Activated T-cell treated with anti-CD3 and anti-CD28 coated beads, Interleukin-2, amount 50 U/mL, for 72 hours (primary cell): Measurements from ENCODE around the gene PCDHA7. TPM values are rescaled to one million over a fixed set of nuclear protein-coding genes. Genes with fewer than 3 reads are reported as not detected.
"Not testable (repeated sequence)": the region's sequence is repeated elsewhere in the genome, so short reads cannot be mapped to it uniquely, and the experiment has no call there.

ENCODE experiments used
- ATAC-seq, 2 donors: fragments of 150-1000 bp; cut with Tn5 transposase; replicated peaks in 1 of 2; 2 replicates each; pipeline ENCODE4 v1.10.0; 2021; ENCODE audit warnings: moderate library complexity in 2 of 2, mild to moderate bottlenecking in 1 of 2
- DNase-seq, 2 donors: peaks; one replicate each; pipeline ENCODE4 v3.0.0; 2021 to 2022; ENCODE audit warnings: mixed read lengths in 1 of 2
- H3K27ac Mint-ChIP-seq: one replicate; pipeline ENCODE4 v1.8.0; 2022; ENCODE audit warnings: mild to moderate bottlenecking, moderate library complexity, mixed read lengths
- H3K27me3 Mint-ChIP-seq: one replicate; pipeline ENCODE4 v1.8.0; 2022; ENCODE audit warnings: low read depth, mixed read lengths
- H3K36me3 Mint-ChIP-seq, 2 donors: one replicate each; pipeline ENCODE4 v1.8.0; 2022; ENCODE audit warnings: mixed read lengths in 2 of 2, mild to moderate bottlenecking in 1 of 2; ENCODE audit not compliant: insufficient read depth in 2 of 2
- H3K4me1 Mint-ChIP-seq: one replicate; pipeline ENCODE4 v1.8.0; 2022; ENCODE audit warnings: low read depth, mixed read lengths
- H3K4me3 Mint-ChIP-seq, 2 donors: one replicate each; pipeline ENCODE4 v1.8.0; 2022; ENCODE audit warnings: mild to moderate bottlenecking in 2 of 2, mixed read lengths in 2 of 2, moderate library complexity in 2 of 2
- H3K9me3 Mint-ChIP-seq, 2 donors: one replicate each; pipeline ENCODE4 v1.8.0; 2022; ENCODE audit warnings: mixed read lengths in 2 of 2
- total RNA-seq, 2 donors: library from RNA; stranded (reverse); gene quantifications; one replicate each; pipeline ENCODE4 v1.2.3, GENCODE V29; 2022

Gene PCDHA7, protein sequence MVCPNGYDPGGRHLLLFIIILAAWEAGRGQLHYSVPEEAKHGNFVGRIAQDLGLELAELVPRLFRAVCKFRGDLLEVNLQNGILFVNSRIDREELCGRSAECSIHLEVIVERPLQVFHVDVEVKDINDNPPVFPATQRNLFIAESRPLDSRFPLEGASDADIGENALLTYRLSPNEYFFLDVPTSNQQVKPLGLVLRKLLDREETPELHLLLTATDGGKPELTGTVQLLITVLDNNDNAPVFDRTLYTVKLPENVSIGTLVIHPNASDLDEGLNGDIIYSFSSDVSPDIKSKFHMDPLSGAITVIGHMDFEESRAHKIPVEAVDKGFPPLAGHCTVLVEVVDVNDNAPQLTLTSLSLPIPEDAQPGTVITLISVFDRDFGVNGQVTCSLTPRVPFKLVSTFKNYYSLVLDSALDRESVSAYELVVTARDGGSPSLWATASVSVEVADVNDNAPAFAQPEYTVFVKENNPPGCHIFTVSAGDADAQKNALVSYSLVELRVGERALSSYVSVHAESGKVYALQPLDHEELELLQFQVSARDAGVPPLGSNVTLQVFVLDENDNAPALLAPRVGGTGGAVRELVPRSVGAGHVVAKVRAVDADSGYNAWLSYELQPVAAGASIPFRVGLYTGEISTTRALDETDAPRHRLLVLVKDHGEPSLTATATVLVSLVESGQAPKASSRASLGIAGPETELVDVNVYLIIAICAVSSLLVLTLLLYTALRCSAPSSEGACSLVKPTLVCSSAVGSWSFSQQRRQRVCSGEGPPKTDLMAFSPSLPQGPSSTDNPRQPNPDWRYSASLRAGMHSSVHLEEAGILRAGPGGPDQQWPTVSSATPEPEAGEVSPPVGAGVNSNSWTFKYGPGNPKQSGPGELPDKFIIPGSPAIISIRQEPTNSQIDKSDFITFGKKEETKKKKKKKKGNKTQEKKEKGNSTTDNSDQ
- not detected for total RNA-seq

- no peak within 1 kb of the TSS for H3K4me3 Mint-ChIP-seq
- H3K36me3 Mint-ChIP-seq: peaks cover 0 to 8% of the 10 kb centered on the region in 2 donors
- no peak for ATAC-seq
- H3K4me1 Mint-ChIP-seq: no peaks in the 10 kb centered on the region
- H3K27ac Mint-ChIP-seq: no peak within 1 kb of the TSS
- H3K27me3 Mint-ChIP-seq: peaks cover 9% of the 10 kb centered on the region
- DNase-seq: no peak
- H3K9me3 Mint-ChIP-seq: peaks cover 4 to 8% of the 10 kb centered on the region in 2 donors
Measured at GRCh38 chr5:140833993-140834392, at the start of gene PCDHA7. PCDHA7 (plus strand) TSS chr5:140834269; CDS start chr5:140834384, 115 bp downstream.

DNA sequence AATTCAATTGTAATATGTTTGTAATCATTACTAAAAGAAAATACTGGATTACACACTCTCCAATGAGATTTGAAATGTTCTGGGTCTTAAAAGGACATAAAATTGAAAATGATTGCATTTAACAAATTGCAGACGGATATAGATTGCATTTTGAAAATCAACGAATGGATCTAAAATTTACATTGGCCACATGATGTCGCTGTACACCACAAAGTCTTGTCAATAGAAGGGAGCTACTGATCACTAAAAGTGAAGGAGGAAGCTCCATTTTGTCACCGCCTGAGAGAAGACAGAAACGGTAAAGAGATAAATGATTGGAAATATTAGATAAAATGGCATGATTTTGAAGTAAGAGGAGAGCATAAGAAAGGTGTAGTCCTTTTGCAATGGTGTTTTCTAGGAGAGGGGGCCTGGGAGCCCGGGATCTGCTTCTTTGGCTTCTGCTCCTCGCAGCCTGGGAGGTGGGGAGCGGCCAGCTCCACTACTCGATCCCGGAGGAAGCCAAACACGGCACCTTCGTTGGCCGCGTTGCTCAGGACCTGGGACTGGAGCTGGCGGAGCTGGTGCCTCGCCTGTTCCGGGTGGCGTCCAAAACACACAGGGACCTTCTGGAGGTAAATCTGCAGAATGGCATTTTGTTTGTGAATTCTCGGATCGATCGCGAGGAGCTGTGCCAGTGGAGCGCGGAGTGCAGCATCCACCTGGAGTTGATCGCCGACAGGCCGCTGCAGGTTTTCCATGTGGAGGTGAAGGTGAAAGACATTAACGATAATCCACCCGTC, 48.0 kb upstream of the PCDHA7 start, which contains the start of gene PCDHA1:
PCDHA1 (plus strand) TSS at position 236 of the 782 bp plus-strand sequence.
- ATAC-seq (no peak), DNase-seq (no peak)
- Mint-ChIP-seq H3K36me3 (peaks cover 9 to 15% of the 10 kb centered on the region in 2 donors), H3K4me1 (no peaks in the 10 kb centered on the region), H3K27me3 (peaks cover 10% of the 10 kb centered on the region), H3K9me3 (peaks cover 16 to 20% of the 10 kb centered on the region in 2 donors), H3K4me3 (no peak within 1 kb of the TSS), H3K27ac (no peak within 1 kb of the TSS)

DNA sequence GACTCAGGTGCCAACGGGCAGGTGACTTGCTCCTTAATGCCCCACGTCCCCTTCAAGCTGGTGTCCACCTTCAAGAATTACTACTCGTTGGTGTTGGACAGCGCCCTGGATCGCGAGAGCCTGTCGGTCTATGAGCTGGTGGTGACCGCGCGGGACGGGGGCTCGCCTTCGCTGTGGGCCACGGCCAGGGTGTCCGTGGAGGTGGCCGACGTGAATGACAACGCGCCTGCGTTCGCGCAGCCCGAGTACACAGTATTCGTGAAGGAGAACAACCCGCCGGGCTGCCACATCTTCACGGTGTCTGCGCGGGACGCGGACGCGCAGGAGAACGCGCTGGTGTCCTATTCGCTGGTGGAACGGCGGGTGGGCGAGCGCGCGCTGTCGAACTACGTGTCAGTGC, 46.6 kb upstream of the PCDHA7 start:
- not testable (repeated sequence) for H3K4me1 Mint-ChIP-seq, ATAC-seq, H3K27me3 Mint-ChIP-seq, H3K27ac Mint-ChIP-seq, DNase-seq, H3K4me3 Mint-ChIP-seq
- H3K9me3 Mint-ChIP-seq: peaks cover 7 to 10% of the 10 kb centered on the region in 2 donors
- peaks cover 9 to 11% of the 10 kb centered on the region in 2 donors for H3K36me3 Mint-ChIP-seq

DNA sequence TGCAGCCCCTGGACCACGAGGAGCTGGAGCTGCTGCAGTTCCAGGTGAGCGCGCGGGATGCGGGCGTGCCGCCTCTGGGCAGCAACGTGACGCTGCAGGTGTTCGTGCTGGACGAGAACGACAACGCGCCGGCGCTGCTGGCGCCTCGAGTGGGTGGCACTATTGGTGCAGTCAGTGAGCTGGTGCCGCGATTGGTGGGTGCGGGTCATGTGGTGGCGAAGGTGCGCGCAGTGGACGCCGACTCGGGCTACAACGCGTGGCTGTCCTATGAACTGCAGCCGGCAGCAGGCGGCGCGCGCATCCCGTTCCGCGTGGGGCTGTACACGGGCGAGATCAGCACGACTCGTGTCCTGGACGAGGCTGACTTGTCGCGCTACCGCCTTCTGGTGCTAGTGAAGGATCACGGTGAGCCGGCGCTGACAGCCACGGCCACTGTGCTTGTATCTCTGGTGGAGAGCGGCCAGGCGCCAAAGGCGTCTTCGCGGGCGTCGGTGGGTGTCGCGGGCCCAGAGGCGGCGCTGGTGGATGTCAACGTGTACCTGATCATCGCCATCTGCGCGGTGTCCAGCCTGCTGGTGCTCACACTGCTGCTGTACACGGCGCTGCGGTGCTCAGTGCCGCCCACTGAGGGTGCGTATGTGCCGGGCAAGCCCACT, 46.1 kb upstream of the PCDHA7 start:
- not testable (repeated sequence) for DNase-seq, H3K4me3 Mint-ChIP-seq, ATAC-seq, H3K4me1 Mint-ChIP-seq, H3K27me3 Mint-ChIP-seq, H3K27ac Mint-ChIP-seq
- Mint-ChIP-seq H3K36me3 (peaks cover 9 to 10% of the 10 kb centered on the region in 2 donors), H3K9me3 (peaks cover 5 to 12% of the 10 kb centered on the region in 2 donors)

DNA sequence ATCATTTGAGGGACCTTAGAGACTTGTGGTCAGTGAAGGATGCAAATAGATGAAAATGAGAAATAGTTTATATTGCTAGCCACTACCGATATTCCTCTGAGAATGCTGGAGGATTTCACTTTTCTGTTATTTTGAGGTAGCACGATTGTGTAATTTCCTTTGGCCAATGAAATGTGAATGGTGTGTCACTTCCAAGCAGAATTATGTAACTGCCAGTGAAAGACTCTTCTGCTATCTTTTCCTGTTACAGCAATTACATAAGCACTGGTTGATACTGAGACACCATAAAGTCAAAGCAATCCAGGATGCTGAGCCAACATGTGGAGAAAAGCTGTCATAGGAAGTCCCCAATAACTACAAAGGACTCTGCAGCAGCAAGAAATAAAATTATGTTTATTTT, 43.0 kb upstream of the PCDHA7 start:
- peaks cover 6 to 15% of the 10 kb centered on the region in 2 donors for H3K36me3 Mint-ChIP-seq
- H3K27me3 Mint-ChIP-seq: peaks cover 6% of the 10 kb centered on the region
- no peak overlapping the region for H3K27ac Mint-ChIP-seq
- ATAC-seq: no peak
- H3K4me3 Mint-ChIP-seq: no peak overlapping the region
- peaks cover 2 to 9% of the 10 kb centered on the region in 2 donors for H3K9me3 Mint-ChIP-seq
- no peaks in the 10 kb centered on the region for H3K4me1 Mint-ChIP-seq
- DNase-seq: no peak

- ATAC-seq (no peak), DNase-seq (no peak)
- Mint-ChIP-seq H3K4me1 (no peaks in the 10 kb centered on the region), H3K9me3 (peaks cover 2 to 6% of the 10 kb centered on the region in 2 donors), H3K27me3 (peaks cover 2% of the 10 kb centered on the region), H3K36me3 (peaks cover 1 to 12% of the 10 kb centered on the region in 2 donors), H3K4me3 (no peak within 1 kb of the TSS), H3K27ac (no peak within 1 kb of the TSS)
Measured at GRCh38 chr5:140794595-140795258, 39.3 kb upstream of the PCDHA7 start, which contains the start of gene PCDHA2. PCDHA2 (plus strand) TSS chr5:140794852.

GRCh38 chr5:140795259-140795641, 38.8 kb upstream of the PCDHA7 start:
- peaks cover 2 to 6% of the 10 kb centered on the region in 2 donors for H3K9me3 Mint-ChIP-seq
- H3K27ac Mint-ChIP-seq: no peak overlapping the region
- ATAC-seq (no peak), DNase-seq (no peak)
- H3K4me3 Mint-ChIP-seq: no peak overlapping the region
- H3K27me3 Mint-ChIP-seq: peaks cover 7% of the 10 kb centered on the region
- peaks cover 1 to 11% of the 10 kb centered on the region in 2 donors for H3K36me3 Mint-ChIP-seq
- H3K4me1 Mint-ChIP-seq: no peaks in the 10 kb centered on the region

DNA sequence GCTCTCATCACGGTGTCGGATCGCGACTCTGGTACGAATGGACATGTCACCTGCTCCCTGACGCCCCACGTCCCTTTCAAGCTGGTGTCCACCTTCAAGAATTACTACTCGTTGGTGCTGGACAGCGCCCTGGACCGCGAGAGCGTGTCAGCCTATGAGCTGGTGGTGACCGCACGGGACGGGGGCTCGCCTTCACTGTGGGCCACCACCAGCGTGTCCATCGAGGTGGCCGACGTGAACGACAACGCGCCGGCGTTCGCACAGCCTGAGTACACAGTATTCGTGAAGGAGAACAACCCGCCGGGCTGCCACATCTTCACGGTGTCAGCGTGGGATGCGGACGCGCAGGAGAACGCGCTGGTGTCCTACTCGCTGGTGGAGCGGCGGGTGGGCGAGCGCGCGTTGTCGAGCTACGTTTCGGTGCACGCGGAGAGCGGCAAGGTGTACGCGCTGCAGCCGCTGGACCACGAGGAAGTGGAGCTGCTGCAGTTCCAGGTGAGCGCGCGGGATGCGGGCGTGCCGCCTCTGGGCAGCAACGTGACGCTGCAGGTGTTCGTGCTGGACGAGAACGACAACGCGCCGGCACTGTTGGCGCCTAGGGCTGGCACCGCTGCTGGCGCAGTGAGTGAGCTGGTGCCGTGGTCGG, 37.9 kb upstream of the PCDHA7 start:
- not testable (repeated sequence) for H3K4me1 Mint-ChIP-seq, ATAC-seq, H3K27me3 Mint-ChIP-seq, H3K4me3 Mint-ChIP-seq, H3K9me3 Mint-ChIP-seq, H3K27ac Mint-ChIP-seq, DNase-seq
- peaks cover 1 to 12% of the 10 kb centered on the region in 2 donors for H3K36me3 Mint-ChIP-seq

- Mint-ChIP-seq H3K27me3 (peaks cover 7% of the 10 kb centered on the region), H3K27ac (no peak overlapping the region), H3K9me3 (peaks cover 0 to 6% of the 10 kb centered on the region in 2 donors), H3K4me1 (no peaks in the 10 kb centered on the region), H3K36me3 (peaks cover 1 to 14% of the 10 kb centered on the region in 2 donors), H3K4me3 (no peak overlapping the region)
- DNase-seq (no peak), ATAC-seq (no peak)
Measured at GRCh38 chr5:140796718-140797095, 37.4 kb upstream of the PCDHA7 start.

DNA sequence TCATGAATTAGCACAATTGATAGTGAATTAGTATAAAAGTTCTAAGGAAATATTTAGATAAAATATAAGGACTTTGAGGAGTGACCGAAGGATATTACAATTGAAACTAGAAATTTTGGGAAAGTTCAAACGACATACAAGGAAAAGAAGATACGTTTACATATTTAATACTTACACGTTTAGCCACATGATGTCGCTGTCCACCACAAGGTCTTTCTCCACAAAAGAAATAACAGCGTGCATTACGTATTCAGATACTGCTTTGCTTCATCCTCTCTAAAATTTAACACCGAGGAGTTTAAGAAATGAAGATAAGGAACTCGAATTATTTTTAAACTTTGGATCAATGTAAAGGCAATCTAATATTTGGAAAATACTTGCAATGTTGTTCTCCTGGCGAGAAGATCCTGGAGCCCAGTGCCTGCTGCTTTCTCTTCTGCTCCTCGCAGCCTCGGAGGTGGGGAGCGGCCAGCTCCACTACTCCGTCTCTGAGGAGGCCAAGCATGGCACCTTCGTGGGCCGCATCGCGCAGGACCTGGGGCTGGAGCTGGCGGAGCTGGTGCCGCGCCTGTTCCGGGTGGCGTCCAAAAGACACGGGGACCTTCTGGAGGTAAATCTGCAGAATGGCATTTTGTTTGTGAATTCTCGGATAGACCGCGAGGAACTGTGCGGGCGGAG, 33.1 kb upstream of the PCDHA7 start, which contains the start of gene PCDHA3:
PCDHA3 (plus strand) TSS at position 242 of the 678 bp plus-strand sequence.
- Mint-ChIP-seq H3K9me3 (peaks cover 4 to 8% of the 10 kb centered on the region in 2 donors), H3K4me3 (peak within 1 kb of the TSS in 1 of 2 donors; percentile 29), H3K36me3 (peaks cover 2 to 6% of the 10 kb centered on the region in 2 donors), H3K27ac (no peak within 1 kb of the TSS), H3K27me3 (peaks cover 7% of the 10 kb centered on the region), H3K4me1 (no peaks in the 10 kb centered on the region)
- no peak for ATAC-seq
- no peak for DNase-seq

DNA sequence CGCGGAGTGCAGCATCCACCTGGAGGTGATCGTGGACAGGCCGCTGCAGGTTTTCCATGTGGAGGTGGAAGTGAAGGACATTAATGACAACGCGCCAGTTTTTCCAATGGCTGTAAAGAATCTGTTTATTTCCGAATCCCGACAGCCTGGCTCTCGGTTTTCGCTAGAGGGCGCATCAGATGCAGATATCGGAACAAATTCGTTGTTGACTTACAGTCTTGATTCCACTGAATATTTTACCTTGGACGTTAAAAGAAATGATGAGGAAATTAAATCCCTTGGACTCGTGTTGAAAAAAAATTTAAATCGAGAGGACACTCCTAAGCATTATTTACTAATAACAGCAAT, 32.6 kb upstream of the PCDHA7 start:
- Mint-ChIP-seq H3K4me3 (no peak overlapping the region), H3K4me1 (no peaks in the 10 kb centered on the region), H3K9me3 (peaks cover 4 to 8% of the 10 kb centered on the region in 2 donors), H3K27me3 (peaks cover 7% of the 10 kb centered on the region), H3K36me3 (peaks cover 2 to 6% of the 10 kb centered on the region in 2 donors), H3K27ac (no peak overlapping the region)
- ATAC-seq (no peak), DNase-seq (no peak)
